Stromal cell of bone marrow (primary cell): ENCODE data around the gene XYLB.
"Not testable (repeated sequence)": the region's sequence is repeated elsewhere in the genome, so short reads cannot be mapped to it uniquely, and the experiment has no call there.

Experiments used
- DNase-seq: peaks from one replicate; pipeline ENCODE4 v3.0.0-alpha.2; 2012; ENCODE audit warnings: low read depth

Gene XYLB

DNA sequence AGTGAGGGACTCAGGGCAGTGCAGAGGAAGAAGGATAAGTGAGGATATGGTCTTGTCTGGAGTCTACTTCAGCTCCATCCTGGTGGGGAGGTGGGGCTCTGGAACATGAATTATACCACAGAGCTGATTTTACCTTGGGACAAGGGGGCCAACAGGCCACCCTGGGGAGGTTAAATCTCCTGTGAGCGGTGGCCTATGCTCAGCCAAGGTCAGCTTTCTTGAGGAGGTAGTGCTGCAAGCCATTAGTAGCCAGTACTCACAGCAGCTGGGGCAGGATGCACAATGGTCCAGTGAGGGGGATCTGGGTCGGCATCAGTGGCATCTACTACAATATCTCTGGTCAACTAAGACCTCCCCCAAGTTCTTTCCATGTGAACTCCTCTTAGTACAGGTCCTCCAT is 49.7 kb downstream of the XYLB start:
- no peak for DNase-seq

DNA sequence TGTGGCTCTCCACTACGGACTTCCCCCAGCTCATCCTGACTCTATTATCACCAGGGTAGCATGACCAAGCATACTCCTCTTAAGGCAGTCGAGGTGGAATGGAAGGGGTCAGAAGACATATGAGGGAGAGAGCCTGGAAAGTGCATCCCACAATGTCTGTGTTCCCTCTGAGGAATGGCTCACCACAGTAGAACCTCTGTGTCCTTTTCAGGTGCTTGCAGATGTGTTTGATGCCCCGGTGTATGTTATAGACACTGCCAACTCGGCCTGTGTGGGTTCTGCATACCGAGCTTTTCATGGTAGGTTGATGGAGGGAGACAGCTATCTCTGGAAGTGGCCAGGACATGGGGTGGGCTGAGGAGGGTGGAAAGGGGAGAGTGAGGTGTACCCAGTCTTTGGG is 50.3 kb downstream of the XYLB start:
- no peak for DNase-seq

DNA sequence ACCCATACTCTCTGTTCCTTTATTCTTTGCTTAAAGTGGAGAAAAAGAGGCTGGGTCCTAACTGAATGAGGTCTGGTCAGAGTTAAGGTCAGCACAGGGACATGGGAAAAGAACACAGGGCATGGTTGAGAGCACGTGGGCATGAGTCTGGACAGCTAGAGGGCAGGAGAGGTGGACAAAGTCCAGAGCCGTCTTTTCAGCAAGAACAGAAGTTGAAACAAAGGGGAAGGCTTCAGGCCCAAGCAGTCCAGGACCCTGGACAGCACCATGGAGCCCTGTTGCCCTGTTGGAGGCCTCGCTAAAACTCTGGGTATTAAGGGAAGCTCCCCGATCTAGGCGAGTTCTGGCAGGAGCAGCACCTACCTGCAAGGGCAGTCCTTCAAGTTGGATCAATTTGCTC is 50.7 kb downstream of the XYLB start:
- DNase-seq = peak; percentile 11

DNA sequence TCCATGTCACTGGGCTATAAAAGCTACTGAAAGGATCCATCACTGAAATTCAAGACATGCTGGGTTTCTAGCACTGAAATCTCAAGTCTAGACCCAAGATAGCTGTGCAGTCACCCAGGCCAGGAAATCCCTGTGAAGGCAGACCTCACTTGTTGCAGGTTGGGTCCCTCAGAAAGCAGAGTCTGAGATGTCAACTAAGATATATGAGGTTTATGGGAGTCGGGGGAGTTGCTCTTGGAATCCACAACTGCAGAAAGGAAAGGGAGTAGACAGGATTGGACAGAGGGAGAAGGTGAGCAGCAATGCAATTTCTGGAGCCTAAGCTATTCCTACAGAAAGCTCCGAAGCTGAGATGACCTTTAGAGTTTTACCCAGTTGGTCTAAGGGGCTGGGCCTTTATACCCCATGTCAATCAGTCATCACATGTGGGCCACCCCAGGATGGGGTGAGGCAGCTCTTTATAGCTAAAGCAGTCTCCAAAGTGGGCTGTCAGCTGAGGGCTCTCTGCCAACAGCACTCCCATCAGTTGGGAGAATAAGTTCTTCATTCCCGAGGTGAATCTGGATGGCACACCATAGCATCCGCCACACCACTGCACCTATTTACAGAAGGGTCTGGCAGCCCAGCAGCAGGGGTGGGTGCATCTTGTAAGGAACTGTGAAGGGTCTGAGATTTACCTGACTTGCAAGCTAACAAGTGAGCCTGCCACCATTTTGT is 54.8 kb downstream of the XYLB start:
- no peak for DNase-seq

DNA sequence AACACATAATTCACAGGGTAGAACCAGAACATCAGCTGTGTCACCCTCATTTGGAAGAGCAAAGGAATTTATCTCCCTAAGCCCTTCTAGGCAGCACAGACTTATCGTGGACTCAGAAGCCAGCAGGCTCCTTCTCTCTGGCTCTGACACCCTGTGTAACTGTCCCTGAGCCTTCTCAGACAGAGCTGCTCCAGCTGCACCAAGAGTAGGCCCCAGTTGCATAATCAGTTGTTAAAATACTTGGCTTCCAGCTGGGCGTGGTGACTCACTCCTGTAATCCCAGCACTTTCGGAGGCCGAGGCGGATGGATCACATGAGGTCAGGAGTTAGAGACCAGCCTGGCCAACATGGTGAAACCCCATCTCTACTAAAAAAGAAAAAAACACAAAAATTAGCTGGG is 57.7 kb downstream of the XYLB start:
- peak; percentile 45 for DNase-seq

DNA sequence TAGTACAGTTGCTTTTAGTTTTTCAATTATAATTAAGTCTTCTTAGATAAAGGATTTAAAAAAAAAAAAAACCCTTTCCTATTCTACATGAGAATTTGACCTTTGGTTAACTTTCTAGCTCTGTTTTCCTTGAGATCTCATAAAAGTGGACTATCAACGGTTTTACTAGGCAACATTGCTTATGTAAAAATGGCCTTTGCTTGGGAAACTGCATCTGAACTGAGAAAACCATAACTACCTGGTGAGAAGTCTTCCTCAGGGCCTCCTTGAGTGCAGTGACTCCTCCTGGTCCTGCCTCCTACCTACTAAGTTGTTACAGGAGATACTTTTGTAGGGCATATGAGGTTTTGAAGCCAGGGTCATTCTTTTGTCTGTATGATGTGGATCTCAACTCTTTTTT is 65.0 kb downstream of the XYLB start:
- DNase-seq = no peak

DNA sequence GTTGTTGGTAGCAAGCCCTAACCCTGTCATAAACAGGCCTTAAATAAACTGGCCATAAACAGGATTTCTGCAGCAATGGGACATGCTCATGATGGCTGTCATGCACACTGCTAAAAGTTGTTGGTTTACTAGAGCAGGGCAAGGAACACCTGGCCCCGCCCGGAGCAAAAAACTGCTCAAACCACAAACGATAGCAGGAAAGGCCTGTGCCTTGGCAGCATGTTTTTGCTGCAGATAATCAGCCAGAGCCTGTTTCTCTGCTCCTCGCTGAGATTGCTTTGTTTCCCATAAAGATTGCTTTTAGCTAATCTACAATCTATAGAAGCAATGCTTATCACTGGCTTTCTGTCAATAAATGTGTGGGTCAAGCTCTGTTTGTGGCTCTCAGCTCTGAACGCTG is 74.2 kb downstream of the XYLB start:
- DNase-seq = not testable (repeated sequence)

DNA sequence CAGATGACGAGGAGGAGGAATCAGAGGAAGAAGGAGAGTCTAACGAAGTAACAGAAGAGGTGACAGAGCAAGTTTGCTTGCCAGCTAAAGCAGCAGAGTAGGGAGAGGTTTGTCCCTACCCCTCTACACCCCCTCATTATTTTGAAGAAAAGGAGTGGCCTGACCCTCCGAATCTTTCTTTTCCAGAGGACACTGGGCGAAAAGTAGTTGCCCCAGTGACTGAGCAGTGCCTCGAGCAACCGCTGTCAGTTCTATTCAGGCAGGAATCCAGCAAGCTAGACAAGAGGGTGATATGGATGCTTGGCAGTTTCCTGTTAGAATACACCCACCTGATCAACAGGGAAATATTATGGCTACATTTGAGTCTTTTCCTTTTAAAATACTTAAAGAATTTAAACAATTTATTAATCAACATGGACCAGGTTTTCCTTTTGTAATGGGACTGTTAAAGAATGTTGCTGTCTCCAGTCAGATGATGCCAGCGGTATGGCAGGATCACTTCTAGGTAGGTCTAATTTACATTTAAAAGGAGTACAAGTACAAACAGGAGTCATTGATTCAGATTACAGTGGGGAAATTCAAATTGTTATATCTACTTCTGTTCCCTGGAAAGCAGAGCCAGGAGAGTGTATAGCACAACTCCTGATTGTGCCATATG is 75.2 kb downstream of the XYLB start:
- no peak for DNase-seq

DNA sequence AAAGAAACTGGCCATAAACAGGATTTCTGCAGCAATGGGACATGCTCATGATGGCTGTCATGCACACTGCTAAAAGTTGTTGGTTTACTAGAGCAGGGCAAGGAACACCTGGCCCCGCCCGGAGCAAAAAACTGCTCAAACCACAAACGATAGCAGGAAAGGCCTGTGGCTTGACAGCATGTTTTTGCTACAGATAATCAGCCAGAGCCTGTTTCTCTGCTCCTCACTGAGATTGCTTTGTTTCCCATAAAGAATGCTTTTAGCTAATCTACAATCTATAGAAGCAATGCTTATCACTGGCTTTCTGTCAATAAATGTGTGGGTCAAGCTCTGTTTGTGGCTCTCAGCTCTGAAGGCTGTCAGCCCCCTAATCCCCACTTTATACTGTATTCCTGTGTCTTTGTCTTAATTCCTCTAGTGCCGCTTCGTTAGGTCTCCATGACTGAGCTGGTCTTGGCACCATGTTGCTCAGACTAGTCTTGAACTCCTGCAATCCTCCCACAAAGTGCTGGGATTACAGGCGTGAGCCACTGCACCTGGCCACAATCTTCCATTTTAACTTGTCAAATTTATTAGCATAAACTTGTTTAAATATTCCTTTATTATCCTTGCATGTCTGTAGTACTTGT is 80.3 kb downstream of the XYLB start:
- not testable (repeated sequence) for DNase-seq

DNA sequence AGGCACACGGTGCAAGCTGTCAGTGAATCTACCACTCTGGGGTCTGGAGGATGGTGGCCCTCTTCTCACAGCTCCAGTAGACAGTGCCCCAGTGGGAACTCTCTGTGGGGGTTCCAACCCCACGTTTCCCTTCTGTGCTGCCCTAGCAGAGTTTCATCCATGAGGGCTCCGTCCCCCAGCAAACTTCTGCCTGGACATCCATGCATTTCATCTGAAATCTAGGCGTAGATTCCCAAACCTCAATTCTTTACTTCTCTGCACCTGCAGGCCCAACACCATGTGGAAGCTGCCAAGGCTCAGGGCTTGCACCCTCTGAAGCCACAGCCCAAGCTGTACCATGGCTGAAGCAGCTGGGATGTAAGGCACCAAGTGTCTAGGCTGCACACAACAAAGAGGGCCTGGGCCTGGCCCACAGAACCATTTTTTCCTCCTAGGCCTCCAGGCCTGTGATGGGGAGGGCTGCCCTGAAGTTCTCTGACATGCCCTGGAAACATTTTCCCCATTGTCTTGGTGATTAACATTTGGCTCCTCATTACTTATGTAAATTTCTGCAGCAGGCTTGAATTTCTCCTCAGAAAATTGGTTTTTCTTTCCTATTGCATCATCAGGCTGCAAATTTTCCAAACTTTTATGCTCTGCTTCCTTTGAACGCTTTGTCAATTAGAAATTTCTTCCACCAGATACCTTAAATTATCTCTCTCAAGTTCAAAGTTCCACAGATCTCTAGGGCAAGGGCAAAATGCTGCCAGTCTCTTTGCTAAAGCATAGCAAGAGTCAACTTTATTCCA is 86.5 kb downstream of the XYLB start:
- not testable (repeated sequence) for DNase-seq

DNA sequence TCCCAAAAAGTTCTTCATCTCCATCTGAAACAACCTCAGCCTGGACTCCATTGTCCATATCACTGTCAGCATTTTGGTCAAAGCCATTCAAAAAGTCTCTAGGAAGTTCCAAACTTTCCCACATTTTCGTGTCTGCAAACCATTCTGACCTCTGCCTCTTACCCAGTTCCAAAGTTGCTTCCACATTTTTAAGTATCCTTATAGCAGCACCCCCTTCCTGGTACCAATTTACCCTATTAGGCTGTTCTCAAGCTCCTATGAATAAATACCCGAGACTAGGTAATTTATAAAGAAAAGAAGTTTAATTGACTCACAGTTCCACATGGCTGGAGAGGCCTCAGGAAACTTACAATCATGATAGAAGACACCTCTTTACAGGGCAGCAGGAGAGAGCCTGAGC is 87.1 kb downstream of the XYLB start:
- not testable (repeated sequence) for DNase-seq

DNA sequence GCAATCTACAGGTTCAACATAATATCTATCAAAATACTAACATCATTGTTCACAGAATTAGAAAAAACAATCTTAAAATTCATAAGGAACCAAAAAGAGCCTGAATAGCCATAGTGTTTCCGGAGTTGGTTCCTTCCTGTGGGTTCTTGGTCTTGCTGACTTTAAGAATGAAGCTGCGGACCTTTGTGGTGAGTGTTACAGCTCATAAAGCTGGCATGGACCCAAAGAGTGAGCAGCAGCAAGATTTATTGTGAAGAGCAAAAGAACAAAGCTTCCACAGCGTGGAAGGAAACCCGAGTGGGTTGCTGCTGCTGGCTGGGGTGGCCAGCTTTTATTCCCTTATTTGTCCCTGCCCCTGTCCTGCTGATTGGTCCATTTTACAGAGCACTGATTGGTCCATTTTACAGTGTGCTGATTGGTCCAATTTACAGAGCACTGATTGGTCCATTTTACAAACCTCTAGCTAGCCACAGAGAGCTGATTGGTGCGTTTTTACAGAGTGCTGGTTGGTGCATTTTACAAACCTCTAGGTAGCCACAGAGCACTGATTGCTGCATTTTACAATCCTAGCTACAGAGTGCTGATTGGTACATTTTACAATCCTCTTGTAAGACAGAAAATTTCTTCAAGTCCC is 92.0 kb downstream of the XYLB start:
- DNase-seq = not testable (repeated sequence)

DNA sequence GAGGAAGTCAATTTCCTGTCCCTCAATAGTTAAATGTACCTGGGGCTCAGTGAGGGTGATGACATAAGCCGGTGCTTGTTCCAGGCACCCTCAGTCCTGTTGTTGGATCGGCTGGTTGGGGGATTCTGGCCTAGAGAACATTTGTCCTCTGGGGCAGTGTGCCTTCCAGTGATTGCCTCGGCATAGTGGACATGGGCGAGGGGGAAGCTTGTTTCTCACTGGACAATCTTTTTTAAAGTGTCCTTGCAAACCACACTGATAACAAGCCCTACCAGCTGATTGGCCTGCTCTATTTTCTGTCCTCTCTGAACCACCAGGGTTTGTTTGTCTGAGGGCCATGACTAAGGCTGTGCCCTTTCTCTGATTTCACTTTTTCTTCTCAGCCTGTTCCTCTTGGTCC is 96.6 kb downstream of the XYLB start:
- not testable (repeated sequence) for DNase-seq

DNA sequence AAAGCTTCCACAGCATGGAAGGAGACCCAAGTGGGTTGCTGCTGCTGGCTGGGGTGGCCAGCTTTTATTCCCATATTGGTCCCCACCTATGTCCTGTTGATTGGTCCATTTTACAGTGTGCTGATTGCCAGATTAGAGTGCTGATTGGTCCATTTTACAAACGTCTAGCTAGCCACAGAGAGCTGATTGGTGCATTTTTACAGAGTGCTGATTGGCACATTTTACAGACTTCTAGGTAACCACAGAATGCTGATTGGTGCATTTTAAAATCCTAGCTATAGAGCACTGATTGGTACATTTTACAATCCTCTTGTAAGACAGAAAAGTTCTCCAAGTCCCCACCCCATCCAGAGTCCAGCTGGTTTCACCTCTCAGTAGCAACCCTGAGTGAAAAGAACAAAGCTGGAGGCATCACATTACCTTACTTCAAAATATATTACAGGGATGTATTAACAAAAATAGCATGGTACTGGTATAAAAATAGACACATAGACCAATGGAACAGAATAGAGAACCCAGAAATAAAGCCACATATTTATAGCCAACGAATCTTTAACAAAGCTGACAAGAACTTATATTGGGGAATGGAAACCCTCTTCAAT is 99.6 kb downstream of the XYLB start:
- DNase-seq = no peak

DNA sequence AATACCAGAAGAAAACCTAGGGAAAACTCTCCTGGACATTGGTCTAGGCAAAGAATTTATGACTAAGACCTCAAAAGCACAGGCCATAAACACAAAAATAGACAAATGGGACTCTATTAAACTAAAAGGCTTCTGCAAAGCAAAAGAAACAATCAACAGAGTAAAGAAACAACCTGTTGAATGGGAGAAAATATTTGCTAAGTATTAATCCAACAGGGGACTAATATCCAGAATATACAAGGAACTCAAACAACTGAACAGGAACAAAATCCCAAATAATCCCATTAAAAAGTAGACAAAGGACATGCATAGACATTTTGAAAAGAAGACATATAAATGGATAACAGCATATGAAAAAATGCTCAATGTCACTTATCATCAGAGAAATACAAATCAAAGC is 100.2 kb downstream of the XYLB start:
- no peak for DNase-seq

DNA sequence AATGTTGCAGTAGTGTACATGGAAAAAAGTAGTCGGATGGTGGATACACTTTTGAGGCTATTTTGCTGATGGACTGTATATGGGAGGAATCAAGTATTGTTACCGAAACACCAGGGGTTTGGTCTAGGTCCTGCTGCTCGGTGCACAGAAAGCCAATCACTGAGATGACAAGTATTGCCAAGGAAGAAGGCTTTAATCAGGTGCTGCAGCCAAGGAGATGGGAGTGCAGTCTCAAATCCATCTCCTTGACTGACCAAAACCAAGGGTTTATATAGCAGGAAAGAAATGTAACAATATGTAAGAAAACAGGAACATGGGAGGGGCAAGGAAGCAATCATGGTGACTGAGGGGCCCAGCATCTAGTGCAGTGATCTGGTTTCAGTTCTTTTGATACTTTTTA is 104.3 kb downstream of the XYLB start:
- no peak for DNase-seq

DNA sequence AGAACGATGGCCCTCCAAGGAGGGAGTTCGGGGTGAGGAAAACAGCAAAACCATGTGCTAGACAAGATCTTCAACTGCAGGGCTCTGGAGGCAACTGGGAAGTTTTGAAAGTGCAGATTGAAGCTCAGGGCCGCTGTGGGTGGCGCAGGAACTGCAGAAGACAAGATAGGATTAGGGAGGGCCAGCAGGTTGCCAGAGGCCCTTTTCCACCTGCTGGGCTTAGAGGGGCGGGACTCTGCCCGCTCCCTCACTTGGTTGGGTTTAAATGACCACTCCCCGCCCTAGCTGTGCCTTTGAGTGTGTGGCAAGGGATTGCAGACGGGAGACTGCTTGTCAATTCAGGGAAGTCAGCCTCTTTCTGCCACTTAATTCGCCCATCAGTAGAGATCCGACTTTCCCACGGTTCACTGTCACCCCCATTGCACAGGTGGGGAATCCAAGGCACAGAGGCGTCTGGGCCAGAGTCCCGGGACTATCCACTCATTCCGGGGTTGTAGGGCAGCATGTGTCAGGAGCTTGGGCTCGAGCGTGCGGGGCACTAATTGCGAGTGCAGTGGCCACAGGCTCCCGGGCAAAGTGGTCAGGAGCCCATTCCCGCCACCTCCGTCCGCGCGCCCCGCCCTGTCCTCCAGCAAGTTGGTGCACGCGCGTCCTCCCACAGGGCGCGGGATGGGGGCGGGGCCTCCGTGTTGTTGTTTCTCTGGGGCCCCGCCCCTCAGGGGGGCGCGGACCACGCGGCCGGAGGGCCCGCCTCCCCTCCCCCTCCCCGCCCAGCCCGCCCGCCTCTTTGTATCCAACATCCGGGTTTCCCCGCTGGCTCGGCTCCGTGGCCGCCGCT is 106.7 kb downstream of the XYLB start, which contains the start of gene ACVR2B:
TSS of gene ACVR2B (plus strand) at position 816 of the 838 bp plus-strand sequence. CDS start 433 bp downstream, outside the sequence.
- peak; percentile 42 for DNase-seq

DNA sequence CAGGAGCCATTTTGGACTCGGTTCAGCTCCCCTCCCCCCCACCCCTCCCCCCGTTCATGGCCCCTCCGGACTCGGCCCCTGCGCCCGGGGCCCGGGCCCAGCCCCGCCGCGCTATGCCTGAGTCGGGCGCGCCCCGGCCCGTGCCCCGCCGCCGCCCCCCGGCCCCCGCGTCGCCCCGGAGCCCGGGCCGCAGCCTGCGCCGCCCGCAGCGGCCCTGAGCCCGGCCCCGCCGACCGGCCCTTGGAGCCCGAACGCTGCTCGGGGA is 107.3 kb downstream of the XYLB start:
- DNase-seq = no peak

DNA sequence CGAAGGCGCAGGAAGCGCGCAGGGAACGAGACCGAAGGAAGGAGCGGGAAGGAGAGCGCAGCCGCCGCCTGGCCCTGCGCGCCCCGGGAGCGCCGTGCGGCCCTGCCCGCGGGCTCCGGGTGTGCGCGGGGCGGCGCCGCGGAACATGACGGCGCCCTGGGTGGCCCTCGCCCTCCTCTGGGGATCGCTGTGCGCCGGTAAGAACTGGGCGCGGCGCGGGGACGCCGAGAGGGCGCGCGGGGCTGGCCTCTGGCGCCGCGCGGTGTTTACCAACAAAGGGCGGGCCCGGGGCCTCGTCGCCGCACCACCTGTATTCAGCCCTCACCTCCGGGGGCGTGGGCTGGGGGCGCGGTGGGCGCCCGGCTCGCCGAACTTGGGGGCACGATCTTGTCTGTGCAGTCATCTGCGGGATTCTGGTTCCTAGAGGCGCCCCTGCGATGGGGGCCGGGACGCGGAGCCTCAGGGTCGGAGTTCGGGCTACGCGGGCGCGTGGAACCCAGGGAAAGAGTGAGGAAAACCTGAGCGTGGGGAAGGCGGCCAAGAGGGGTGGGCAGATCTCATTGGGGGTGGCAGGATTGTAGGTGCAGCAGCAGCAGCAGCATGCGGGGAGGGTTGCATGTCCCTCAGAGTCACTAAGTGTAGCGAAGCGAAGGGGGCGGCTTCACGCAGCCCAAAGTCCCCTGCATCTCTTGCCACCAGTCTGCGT is 107.7 kb downstream of the XYLB start:
- no peak for DNase-seq
